ENCODE data around the gene HLA-B.
A peak's percentile ranks its signal among the peaks of the same experiment; 100 is the strongest.

Gene HLA-B

GRCh38 chr6:31317036-31317435, 39.9 kb downstream of the HLA-B start:
- H3K9me3 ChIP-seq (replicated peaks in 1 of 2; ENCODE audit: control insufficient read depth in 2 of 2, insufficient read depth in 1 of 2, low read depth in 1 of 2, low read length in 2 of 2) = no peaks in the 10 kb centered on the region
- no peak overlapping the region for H2BK5ac ChIP-seq (ENCODE audit: low read length)
- no peak overlapping the region for H3K27ac ChIP-seq (replicated peaks; ENCODE audit: low read length)
- H3K4me1 ChIP-seq (ENCODE audit: control insufficient read depth in 2 of 2, insufficient read depth in 1 of 2, low read depth in 1 of 2, low read length in 2 of 2) = peaks cover 0 to 6% of the 10 kb centered on the region in 2 donors
- no peak overlapping the region for H3K23ac ChIP-seq (ENCODE audit: low read depth, low read length, poor library complexity)
- no peak overlapping the region for H2BK12ac ChIP-seq (ENCODE audit: low read length)
- no CpG with 5 or more reads among the region's 2 CpGs for WGBS, 2 donors (ENCODE audit: extremely low coverage in 2 of 2, insufficient read length in 2 of 2, insufficient replicate concordance in 1 of 2)
- no peak overlapping the region for H3K18ac ChIP-seq (ENCODE audit: low read length)
- H3K14ac ChIP-seq (ENCODE audit: low read length) = no peak overlapping the region
- peaks cover 0 to 5% (median 0%) of the 10 kb centered on the region in 3 experiments for H3K27me3 ChIP-seq (ENCODE audit: control insufficient read depth in 3 of 3, insufficient read depth in 3 of 3, low read depth in 1 of 3, low read length in 3 of 3)
- no peak overlapping the region for H3K9ac ChIP-seq (ENCODE audit: low read depth, low read length, poor library complexity)
- no peak overlapping the region for H4K8ac ChIP-seq (ENCODE audit: low read depth, low read length)
- H3K4me2 ChIP-seq (ENCODE audit: insufficient read depth, low read length, poor library complexity, severe bottlenecking) = no peak overlapping the region
- no peak overlapping the region for H2AFZ ChIP-seq (ENCODE audit: low read length)
- H3K36me3 ChIP-seq (replicated peaks in 1 of 2; ENCODE audit: control insufficient read depth in 2 of 2, insufficient read depth in 2 of 2, low read length in 2 of 2) = no peaks in the 10 kb centered on the region
- DNase-seq (ENCODE audit: low spot score) = no peak
- no peak overlapping the region for H2BK15ac ChIP-seq (ENCODE audit: low read length)
- H2AK5ac ChIP-seq (ENCODE audit: low read depth, low read length) = no peak overlapping the region
- H3K79me1 ChIP-seq (ENCODE audit: low read depth, low read length) = no peaks in the 10 kb centered on the region
- no peak overlapping the region for H3K4me3 ChIP-seq (ENCODE audit: low read length in 2 of 2)
- no peak overlapping the region for H4K91ac ChIP-seq (ENCODE audit: low read depth, low read length, poor library complexity)
- H3K4ac ChIP-seq (ENCODE audit: low read length) = no peak overlapping the region
- no peak overlapping the region for H2BK120ac ChIP-seq (ENCODE audit: low read depth, low read length)

DNA sequence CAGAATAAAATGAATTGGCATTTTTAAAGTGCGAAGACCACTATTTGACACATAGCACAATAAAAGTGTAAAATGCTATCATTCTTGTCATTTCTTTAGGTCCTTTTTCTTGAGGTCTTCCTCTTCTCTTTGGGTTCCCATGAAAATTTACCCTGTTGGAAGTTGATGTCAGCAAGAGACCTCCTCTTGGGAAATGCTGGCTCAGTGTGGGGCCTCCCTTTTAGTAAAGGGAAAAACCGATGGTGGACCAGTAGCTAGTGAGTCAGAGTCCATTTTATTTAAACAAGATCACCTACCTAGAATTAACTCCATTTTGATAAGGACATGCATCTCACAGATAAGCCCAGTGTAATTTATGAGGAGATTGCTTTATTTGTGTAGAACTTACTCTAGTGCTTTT, 47.3 kb downstream of the HLA-B start:
- H4K91ac ChIP-seq (ENCODE audit: low read depth, low read length, poor library complexity) = no peak overlapping the region
- no peak overlapping the region for H2BK12ac ChIP-seq (ENCODE audit: low read length)
- peaks cover 0 to 4% of the 10 kb centered on the region in 2 donors for H3K4me1 ChIP-seq (ENCODE audit: control insufficient read depth in 2 of 2, insufficient read depth in 1 of 2, low read depth in 1 of 2, low read length in 2 of 2)
- DNase-seq (ENCODE audit: low spot score) = no peak
- H3K4me3 ChIP-seq (ENCODE audit: low read length in 2 of 2) = no peak overlapping the region
- H4K8ac ChIP-seq (ENCODE audit: low read depth, low read length) = no peak overlapping the region
- H2BK15ac ChIP-seq (ENCODE audit: low read length) = no peak overlapping the region
- peaks cover 0 to 3% of the 10 kb centered on the region in 2 donors for H3K9me3 ChIP-seq (replicated peaks in 1 of 2; ENCODE audit: control insufficient read depth in 2 of 2, insufficient read depth in 1 of 2, low read depth in 1 of 2, low read length in 2 of 2)
- H2AK5ac ChIP-seq (ENCODE audit: low read depth, low read length) = no peak overlapping the region
- H3K4ac ChIP-seq (ENCODE audit: low read length) = no peak overlapping the region
- no peak overlapping the region for H3K4me2 ChIP-seq (ENCODE audit: insufficient read depth, low read length, poor library complexity, severe bottlenecking)
- WGBS, 2 donors (ENCODE audit: extremely low coverage in 2 of 2, insufficient read length in 2 of 2, insufficient replicate concordance in 1 of 2) = no CpG with 5 or more reads among the region's 2 CpGs
- H3K23ac ChIP-seq (ENCODE audit: low read depth, low read length, poor library complexity) = no peak overlapping the region
- H3K27ac ChIP-seq (replicated peaks; ENCODE audit: low read length) = no peak overlapping the region
- H3K9ac ChIP-seq (ENCODE audit: low read depth, low read length, poor library complexity) = no peak overlapping the region
- no peaks in the 10 kb centered on the region for H3K79me1 ChIP-seq (ENCODE audit: low read depth, low read length)
- H3K14ac ChIP-seq (ENCODE audit: low read length) = no peak overlapping the region
- no peak overlapping the region for H2BK5ac ChIP-seq (ENCODE audit: low read length)
- H2AFZ ChIP-seq (ENCODE audit: low read length) = no peak overlapping the region
- H3K27me3 ChIP-seq (ENCODE audit: control insufficient read depth in 3 of 3, insufficient read depth in 3 of 3, low read depth in 1 of 3, low read length in 3 of 3) = peaks cover 0 to 17% (median 5%) of the 10 kb centered on the region in 3 experiments
- no peak overlapping the region for H3K18ac ChIP-seq (ENCODE audit: low read length)
- no peak overlapping the region for H2BK120ac ChIP-seq (ENCODE audit: low read depth, low read length)
- no peaks in the 10 kb centered on the region for H3K36me3 ChIP-seq (replicated peaks in 1 of 2; ENCODE audit: control insufficient read depth in 2 of 2, insufficient read depth in 2 of 2, low read length in 2 of 2)

- H3K9me3 ChIP-seq (replicated peaks in 1 of 2; ENCODE audit: control insufficient read depth in 2 of 2, insufficient read depth in 1 of 2, low read depth in 1 of 2, low read length in 2 of 2) = peaks cover 0 to 3% of the 10 kb centered on the region in 2 donors
- no peaks in the 10 kb centered on the region for H3K4me1 ChIP-seq (ENCODE audit: control insufficient read depth in 2 of 2, insufficient read depth in 1 of 2, low read depth in 1 of 2, low read length in 2 of 2)
- no peak overlapping the region for H2BK12ac ChIP-seq (ENCODE audit: low read length)
- no peaks in the 10 kb centered on the region for H3K36me3 ChIP-seq (replicated peaks in 1 of 2; ENCODE audit: control insufficient read depth in 2 of 2, insufficient read depth in 2 of 2, low read length in 2 of 2)
- no peak overlapping the region for H2BK15ac ChIP-seq (ENCODE audit: low read length)
- no peak overlapping the region for H3K4me3 ChIP-seq (ENCODE audit: low read length in 2 of 2)
- no peak overlapping the region for H4K8ac ChIP-seq (ENCODE audit: low read depth, low read length)
- no peak overlapping the region for H3K27ac ChIP-seq (replicated peaks; ENCODE audit: low read length)
- no peak for DNase-seq (ENCODE audit: low spot score)
- H3K4me2 ChIP-seq (ENCODE audit: insufficient read depth, low read length, poor library complexity, severe bottlenecking) = no peak overlapping the region
- no peak overlapping the region for H3K9ac ChIP-seq (ENCODE audit: low read depth, low read length, poor library complexity)
- no peak overlapping the region for H3K4ac ChIP-seq (ENCODE audit: low read length)
- H2AK5ac ChIP-seq (ENCODE audit: low read depth, low read length) = no peak overlapping the region
- no peak overlapping the region for H2BK120ac ChIP-seq (ENCODE audit: low read depth, low read length)
- peaks cover 0 to 17% (median 5%) of the 10 kb centered on the region in 3 experiments for H3K27me3 ChIP-seq (ENCODE audit: control insufficient read depth in 3 of 3, insufficient read depth in 3 of 3, low read depth in 1 of 3, low read length in 3 of 3)
- WGBS, 2 donors (ENCODE audit: extremely low coverage in 2 of 2, insufficient read length in 2 of 2, insufficient replicate concordance in 1 of 2) = no CpG with 5 or more reads among the region's 11 CpGs
- H3K23ac ChIP-seq (ENCODE audit: low read depth, low read length, poor library complexity) = peak overlapping the region; percentile 55
- no peak overlapping the region for H4K91ac ChIP-seq (ENCODE audit: low read depth, low read length, poor library complexity)
- no peak overlapping the region for H3K18ac ChIP-seq (ENCODE audit: low read length)
- H3K79me1 ChIP-seq (ENCODE audit: low read depth, low read length) = no peaks in the 10 kb centered on the region
- H2BK5ac ChIP-seq (ENCODE audit: low read length) = no peak overlapping the region
- no peak overlapping the region for H2AFZ ChIP-seq (ENCODE audit: low read length)
- H3K14ac ChIP-seq (ENCODE audit: low read length) = no peak overlapping the region
Observed at GRCh38 chr6:31308845-31309175, 48.2 kb downstream of the HLA-B start.

GRCh38 chr6:31308050-31308844, 48.7 kb downstream of the HLA-B start:
- Histone ChIP-seq H3K27ac (replicated peaks; ENCODE audit: low read length) (no peak overlapping the region), H4K91ac (ENCODE audit: low read depth, low read length, poor library complexity) (no peak overlapping the region), H3K9ac (ENCODE audit: low read depth, low read length, poor library complexity) (no peak overlapping the region), H3K36me3 (replicated peaks in 1 of 2; ENCODE audit: control insufficient read depth in 2 of 2, insufficient read depth in 2 of 2, low read length in 2 of 2) (no peaks in the 10 kb centered on the region), H3K23ac (ENCODE audit: low read depth, low read length, poor library complexity) (peak overlapping the region; percentile 55), H3K18ac (ENCODE audit: low read length) (no peak overlapping the region), H3K9me3 (replicated peaks in 1 of 2; ENCODE audit: control insufficient read depth in 2 of 2, insufficient read depth in 1 of 2, low read depth in 1 of 2, low read length in 2 of 2) (peaks cover 0 to 3% of the 10 kb centered on the region in 2 donors), H4K8ac (ENCODE audit: low read depth, low read length) (no peak overlapping the region), H3K14ac (ENCODE audit: low read length) (no peak overlapping the region), H2BK12ac (ENCODE audit: low read length) (no peak overlapping the region), H3K79me1 (ENCODE audit: low read depth, low read length) (no peaks in the 10 kb centered on the region), H2AFZ (ENCODE audit: low read length) (no peak overlapping the region), H3K4me1 (ENCODE audit: control insufficient read depth in 2 of 2, insufficient read depth in 1 of 2, low read depth in 1 of 2, low read length in 2 of 2) (no peaks in the 10 kb centered on the region), H3K4me2 (ENCODE audit: insufficient read depth, low read length, poor library complexity, severe bottlenecking) (no peak overlapping the region), H2AK5ac (ENCODE audit: low read depth, low read length) (peak overlapping the region; percentile 26), H2BK15ac (ENCODE audit: low read length) (no peak overlapping the region), H3K4ac (ENCODE audit: low read length) (no peak overlapping the region), H3K27me3 (ENCODE audit: control insufficient read depth in 3 of 3, insufficient read depth in 3 of 3, low read depth in 1 of 3, low read length in 3 of 3) (peaks cover 0 to 19% (median 9%) of the 10 kb centered on the region in 3 experiments), H2BK120ac (ENCODE audit: low read depth, low read length) (no peak overlapping the region), H2BK5ac (ENCODE audit: low read length) (no peak overlapping the region), H3K4me3 (ENCODE audit: low read length in 2 of 2) (peak overlapping the region in 1 of 2 donors; percentile 61)
- DNase-seq (ENCODE audit: low spot score) = no peak
- no CpG with 5 or more reads among the region's 57 CpGs for WGBS, 2 donors (ENCODE audit: extremely low coverage in 2 of 2, insufficient read length in 2 of 2, insufficient replicate concordance in 1 of 2)
